ENCODE measurements around the gene LRPAP1.

DNA sequence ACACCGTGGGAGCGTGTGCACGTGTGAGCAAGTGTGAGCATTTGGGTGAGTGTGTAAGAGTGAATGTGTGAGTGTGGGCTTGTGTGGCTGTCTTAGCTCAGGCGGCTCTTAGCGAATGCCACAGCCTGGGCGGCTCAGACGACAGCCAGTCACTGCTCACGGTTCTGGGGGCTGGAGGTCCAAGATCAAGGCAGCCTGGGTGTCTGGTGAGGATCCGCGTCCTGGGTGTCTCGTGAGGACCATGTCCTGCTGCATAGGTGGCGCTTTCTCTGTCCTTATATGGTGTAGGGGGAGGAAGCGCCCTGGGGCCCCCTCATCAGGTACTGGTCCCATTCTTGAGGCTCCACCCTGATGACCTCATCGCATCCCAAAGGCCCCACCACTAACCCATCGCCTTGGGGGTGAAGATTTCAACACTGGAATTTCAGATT lies 64.6 kb downstream of the LRPAP1 start:
- TF ChIP-seq, protein P1, sequence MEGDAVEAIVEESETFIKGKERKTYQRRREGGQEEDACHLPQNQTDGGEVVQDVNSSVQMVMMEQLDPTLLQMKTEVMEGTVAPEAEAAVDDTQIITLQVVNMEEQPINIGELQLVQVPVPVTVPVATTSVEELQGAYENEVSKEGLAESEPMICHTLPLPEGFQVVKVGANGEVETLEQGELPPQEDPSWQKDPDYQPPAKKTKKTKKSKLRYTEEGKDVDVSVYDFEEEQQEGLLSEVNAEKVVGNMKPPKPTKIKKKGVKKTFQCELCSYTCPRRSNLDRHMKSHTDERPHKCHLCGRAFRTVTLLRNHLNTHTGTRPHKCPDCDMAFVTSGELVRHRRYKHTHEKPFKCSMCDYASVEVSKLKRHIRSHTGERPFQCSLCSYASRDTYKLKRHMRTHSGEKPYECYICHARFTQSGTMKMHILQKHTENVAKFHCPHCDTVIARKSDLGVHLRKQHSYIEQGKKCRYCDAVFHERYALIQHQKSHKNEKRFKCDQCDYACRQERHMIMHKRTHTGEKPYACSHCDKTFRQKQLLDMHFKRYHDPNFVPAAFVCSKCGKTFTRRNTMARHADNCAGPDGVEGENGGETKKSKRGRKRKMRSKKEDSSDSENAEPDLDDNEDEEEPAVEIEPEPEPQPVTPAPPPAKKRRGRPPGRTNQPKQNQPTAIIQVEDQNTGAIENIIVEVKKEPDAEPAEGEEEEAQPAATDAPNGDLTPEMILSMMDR (IDR thresholded peaks at IDR 0.05), result no peak
- TF ChIP-seq POLR2A (IDR thresholded peaks at IDR 0.05), result no peak

All from esophagus squamous epithelium (tissue), 4 donors.